ENCODE results near the gene CSPG5.

CSPG5 gene, protein sequence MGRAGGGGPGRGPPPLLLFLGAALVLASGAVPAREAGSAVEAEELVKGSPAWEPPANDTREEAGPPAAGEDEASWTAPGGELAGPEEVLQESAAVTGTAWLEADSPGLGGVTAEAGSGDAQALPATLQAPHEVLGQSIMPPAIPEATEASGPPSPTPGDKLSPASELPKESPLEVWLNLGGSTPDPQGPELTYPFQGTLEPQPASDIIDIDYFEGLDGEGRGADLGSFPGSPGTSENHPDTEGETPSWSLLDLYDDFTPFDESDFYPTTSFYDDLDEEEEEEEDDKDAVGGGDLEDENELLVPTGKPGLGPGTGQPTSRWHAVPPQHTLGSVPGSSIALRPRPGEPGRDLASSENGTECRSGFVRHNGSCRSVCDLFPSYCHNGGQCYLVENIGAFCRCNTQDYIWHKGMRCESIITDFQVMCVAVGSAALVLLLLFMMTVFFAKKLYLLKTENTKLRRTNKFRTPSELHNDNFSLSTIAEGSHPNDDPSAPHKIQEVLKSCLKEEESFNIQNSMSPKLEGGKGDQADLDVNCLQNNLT

DNA sequence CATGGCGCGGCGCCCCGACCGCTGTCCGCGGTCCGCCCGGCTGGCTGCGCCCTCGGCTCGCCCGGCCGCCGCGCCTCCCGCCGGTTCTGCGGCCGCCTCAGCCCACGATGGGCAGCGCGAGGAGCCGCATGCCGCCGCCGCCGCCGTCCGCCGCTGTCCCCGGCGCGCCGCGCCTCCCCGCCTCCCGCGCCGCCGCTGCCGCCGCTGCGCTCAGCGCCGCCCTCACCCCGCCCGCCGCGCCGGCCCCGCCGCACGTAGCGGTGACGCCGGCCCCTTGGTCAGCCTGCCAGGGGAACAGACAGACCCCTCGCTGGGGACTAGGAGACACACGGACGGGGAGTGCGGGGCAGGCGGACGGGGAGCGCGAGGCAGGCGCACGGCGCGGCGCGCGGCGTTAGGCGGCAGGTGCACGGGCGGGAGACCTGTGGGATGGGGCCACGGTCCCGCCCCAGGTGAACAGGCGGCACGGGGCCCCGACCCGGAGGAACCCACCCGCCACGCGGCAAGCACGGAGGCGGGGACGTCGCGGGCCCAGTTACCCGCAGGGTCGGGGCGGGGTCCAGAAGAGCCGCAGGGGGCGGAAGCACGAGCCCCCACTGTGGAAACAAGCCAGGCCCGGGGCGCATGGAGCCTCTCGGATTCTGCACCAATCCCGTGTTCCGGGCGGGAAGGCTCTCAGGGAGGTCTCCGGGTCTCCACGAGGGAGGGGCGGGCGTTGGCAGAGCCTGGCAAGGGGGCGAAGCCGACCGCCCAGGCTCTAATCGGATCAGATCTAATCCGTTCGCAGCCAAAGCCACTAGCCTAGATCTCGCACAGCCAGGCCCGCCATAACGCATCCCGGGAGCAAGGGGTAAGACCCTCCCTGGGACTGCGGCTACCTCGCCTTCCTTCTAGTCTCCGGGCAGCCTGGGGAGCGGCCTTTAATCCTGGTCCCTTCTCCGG, at the start of gene CSPG5:
TSS of gene CSPG5 (minus strand) at position 175 of the 942 bp plus-strand sequence. CDS start at position 3, 172 bp downstream.
- DNase-seq = no peak

DNA sequence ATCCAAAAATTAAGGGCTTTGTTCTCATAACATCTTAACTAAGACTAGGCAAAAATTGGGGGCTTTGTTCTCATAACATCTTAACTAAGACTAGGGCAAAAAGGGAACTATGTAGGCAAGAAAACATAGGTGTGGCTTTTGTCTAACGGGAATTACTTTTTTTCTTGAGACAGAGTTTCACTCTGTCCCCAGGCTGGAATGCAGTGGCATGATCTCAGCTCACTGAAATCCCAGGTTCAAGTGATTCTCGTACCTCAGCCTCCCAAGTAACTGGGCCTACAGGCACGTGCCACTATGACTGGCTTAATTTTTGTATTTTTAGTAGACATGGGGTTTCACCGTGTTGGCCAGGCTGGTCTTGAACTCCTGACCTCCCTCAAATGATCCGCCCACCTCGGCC, 49.8 kb upstream of the CSPG5 start:
- no peak for DNase-seq

DNA sequence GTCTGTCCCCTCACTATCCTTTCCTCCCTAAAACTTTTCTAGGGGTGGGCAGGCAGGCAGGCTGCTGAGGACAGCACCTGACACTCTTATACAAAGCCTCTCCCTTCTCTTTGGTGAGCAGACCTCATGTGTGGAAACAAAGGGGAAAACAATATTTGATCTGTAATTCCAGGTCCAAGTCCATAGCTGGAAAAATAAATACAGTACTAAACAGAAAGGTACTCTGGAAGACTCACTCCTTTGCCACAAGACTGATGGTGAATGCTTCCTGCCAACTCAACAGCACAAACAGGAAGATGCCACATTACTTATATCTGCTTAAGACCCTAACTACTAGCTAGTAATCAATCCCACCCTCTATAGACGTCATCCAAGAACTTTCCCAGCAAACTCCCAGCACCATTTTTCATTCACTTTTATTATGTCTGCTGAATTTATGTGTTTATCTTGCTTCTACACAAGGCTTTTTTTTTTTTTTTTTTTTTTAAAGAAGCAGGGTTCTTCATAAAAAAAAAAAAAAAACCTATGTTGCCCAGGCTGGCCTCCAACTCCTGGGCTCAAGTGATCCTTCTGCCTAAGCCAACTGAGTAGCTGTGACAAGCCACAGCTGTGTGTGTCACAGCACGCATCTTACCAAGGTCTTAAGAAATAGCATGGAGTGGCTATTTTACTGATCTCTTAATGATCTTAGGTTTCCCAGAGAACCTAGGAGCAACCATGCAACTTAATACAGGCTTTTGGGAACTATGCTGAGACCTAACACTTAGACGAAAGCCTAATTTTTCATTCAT, 44.2 kb upstream of the CSPG5 start:
- no peak for DNase-seq

DNA sequence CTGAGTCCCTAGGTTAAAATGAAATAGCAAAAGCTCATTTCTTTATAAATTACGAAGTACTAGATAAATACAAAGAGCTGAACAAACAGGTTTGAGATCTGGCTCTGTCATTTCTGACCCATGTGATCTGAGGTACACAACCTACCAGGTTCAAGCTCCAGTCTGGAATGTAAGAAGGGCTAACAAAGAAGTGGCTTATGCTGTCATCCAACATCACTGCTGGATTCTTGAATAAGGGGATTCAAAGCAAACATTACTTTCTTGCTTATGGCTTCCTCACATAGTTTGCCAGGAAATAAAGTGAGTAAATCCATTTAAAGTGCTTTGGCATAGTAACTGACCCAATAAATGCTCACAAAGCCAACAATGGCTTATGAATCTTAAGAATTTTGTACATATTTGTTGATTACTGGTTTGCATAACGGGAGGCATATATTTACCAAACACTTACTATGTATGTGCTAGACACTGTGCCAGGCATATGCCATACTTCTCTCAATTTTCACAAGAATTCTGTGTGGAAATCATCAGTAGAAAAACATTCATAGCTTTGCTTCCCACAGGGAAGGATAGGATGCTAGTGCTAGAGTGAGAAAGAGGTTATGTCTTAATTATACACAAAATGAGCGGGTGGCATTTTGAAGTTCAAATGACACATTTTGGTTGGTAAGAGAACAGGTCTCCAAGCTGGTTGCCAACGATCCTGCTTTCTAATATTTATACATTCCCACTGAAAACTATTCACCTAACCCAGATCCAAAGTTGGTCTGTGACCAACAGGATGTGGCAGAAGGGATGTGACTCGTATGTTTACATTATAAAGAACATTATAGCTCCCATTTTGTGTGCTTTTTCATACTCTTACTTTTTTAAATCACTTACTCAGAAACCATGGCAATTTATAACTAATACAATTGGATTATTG, 38.7 kb upstream of the CSPG5 start:
- no peak for DNase-seq

DNA sequence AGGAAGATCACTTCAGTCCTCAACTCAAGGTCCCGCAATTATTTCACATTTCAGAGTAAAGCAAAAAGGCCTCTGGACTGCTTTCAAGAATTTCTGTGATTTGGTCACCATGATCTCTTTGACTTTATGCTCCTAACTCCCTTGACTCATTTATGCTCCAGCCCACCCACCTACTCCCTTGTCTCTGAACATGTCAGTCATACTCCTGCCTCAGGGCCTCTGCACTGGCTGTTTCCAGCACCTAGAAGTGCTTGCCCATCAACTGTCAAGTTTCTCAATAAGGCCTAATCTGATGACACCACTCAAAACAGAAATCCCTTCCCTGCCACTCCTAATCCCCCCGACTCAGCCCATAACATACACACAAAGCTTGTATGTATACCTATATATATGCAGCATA, 36.1 kb upstream of the CSPG5 start:
- no peak for DNase-seq

DNA sequence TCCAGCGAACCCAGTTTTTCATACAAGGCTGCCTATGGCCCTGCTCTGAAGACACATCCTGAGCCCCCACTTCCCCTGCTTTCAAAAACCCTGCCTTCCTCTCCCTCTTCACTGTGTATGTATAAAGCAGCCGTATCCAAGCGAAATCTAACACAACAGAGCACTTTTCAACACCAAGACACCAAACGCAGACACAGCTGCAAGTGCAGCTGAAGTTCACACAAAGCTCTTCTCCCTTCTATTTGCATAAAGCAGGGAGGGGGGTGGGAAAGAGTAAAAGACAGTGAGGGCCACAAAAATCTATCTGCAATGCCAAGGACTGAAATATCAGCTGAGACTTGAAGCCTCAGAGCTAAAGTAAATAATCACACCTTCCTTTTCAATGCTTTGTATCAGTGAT, 35.1 kb upstream of the CSPG5 start:
- no peak for DNase-seq

DNA sequence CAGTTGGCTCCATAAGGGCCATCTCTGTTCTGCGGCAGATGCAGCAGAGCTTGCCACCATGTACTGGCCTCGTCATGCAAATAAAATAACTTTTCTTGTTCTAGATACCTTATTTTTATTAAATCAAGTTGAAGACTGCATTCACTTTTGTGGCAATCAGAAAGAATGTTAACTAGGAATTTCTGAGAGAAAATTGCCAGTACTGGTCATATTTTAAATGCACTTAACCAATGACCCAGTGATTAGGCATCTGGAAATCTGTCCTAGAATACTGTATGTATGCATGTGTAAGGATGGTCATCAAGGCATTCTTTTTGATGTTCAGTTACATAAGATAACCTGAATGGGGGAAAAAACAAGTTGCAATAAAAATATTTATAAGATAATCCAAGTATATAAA, 34.2 kb upstream of the CSPG5 start:
- DNase-seq = no peak

DNA sequence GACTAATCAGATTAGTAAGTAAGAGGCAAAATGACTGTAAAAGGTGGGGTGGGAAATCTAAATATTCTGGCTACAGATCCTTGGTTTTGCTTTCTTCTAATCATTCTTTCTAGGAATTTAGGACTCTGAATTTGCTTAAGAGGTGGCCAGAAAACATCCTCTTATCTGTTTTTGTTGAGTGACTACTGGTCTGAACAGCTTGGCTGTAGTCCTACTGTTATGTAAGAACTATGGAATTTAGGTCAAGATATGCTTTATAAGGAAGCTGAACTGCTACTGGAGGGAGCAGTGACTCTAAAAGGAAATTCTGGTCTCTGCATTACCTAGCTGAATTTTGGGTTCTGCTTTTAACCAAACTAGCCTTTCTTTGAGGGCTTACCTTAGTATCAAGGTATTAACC, 33.5 kb upstream of the CSPG5 start:
- no peak for DNase-seq

DNA sequence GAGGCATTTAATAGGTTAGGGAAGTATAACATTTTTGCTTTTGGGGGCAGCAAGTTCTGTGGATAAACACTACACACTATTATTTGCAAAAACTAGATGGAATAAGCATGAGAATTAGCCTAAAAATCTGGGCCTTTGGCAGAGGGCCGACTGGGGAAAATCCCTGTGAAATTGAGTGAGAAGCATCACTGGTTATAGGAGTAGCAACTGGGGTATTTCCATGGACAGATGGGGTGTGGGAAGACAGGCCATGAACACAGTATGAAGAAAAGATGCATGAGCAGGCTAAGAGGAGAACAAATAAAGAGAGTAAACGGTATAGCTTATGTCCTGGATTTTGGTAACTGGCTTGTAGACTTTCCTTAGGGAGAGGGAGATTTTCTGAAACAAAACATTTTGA, 32.9 kb upstream of the CSPG5 start:
- DNase-seq = no peak

DNA sequence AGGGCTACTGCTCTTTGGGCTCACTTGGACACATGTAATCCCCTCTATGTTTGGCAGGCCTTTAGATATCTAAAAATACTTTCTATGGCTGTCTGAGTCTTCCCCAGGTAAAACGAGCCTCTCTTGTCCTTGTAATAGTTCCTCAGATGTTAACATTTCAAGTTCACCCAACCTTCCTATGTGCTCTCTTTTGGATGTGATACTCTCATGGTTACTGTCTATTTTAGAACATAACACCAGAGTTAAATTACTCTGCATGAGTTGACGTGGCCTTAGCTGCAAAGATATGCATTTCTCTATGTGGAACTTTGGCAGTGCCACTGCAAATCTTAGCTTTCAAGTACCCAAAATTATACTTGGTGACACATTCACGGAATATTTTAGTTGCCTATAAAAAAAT, 31.9 kb upstream of the CSPG5 start:
- DNase-seq = no peak

DNA sequence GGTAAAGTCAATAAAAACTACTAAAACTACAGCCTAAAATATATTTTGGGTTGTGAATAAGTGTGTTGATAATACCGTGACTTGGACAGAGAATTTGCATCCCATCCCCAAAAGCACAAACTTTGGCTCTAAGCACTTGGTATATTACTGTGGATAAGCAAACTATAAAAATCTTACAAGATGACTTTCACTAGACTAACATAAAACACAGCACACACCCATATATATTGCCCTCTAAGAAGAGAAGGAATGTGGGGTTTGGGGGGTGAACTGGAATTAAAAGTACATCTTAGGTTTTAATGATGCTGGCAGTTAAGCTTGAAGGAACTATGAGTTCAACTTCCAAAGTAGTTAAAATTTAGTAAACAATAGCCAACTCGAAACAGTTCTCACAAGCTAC, 28.7 kb upstream of the CSPG5 start:
- DNase-seq = no peak

DNA sequence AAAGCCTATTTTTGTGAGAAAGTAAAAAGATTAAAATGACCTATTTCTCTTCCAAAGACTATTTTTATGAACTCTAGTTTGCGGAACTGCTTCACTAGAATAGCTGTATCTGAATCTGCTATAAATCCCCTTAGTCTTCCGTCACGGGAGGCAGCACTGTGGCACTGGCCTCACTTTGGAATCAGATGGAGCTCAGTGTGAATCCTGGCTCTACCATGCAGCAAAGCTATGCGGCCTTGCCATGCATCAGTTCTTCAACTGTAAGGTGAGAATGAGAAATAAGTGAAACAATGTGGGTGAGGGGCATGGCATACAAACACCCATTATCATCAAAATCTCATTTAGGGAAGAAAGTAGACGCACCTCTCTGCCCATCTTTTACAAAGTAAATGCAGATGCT, 27.5 kb upstream of the CSPG5 start:
- no peak for DNase-seq

DNA sequence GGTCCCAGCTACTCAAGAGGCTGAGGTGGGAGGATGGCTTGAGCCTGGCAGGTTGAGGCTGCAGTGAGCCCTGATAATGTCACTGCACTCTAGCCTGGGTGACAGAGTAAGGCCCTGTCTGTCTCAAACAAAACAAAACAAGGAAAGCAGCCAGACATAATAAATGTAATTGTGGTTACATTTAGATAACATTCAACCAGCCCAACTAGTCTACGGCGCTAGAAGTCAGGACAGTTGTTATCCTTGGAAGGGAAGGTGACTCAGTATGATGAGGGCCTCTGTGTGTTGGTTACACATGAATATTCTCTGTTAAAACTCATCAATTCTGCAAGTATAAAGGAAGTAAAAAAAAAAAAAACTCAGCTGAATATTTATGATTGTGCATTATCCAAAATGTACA, 27.0 kb upstream of the CSPG5 start:
- DNase-seq = no peak

DNA sequence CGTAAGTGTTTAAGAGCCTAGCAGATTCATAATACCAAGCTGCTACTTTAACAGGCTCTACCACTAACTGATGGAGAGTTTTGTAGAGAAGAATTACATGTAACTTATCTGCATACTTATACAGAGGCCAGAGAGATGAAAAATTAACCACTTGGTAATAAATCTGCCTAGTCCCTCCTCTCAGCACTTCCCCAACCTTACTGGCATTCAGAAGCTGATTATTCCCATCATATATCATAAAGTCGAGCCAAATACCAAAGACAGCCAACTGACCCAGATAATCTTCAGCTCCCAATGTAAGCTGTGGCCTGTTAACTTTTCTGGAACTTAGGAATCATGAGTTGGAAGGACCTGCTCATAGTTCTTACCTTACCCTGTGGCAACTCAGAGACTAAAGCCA, 25.5 kb upstream of the CSPG5 start:
- DNase-seq = no peak

DNA sequence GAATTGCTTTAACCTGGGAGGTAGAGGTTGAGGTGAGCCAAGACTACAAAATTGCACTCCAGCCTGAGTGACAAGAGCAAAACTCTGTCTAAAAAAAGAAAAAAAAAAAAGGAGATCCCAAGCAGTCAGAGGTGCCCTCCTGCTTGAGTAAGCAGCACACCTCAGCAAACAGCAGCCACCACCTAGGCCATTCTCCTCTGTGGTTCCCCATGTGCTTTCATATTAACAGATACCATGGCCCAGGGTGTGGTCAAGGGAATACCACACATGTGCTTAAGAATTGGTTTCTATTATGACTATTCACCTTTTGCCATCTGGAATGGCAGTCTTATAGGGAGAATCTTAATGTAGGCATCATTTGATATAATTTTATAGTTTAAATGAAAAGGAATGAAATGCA, 24.7 kb upstream of the CSPG5 start:
- DNase-seq = no peak

DNA sequence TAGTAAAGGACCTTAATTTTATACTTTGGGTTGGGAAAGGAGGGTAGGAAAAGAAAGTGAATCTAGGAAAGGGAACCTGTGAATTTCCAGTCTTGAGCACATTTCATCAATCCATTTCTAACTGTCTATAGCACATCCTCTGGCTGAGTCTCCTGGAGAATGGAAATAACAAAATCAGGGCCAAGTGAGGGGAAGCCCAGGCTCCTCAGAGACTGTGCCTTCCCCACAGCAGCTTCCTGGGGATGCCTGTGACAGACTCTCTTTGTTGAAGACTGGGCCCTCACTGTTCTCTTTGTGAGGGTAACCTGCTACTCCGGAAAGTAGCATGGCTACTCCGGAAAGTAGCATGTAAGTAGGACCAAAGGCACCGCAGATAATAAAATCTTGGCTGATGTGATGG, 22.6 kb upstream of the CSPG5 start:
- DNase-seq = no peak

DNA sequence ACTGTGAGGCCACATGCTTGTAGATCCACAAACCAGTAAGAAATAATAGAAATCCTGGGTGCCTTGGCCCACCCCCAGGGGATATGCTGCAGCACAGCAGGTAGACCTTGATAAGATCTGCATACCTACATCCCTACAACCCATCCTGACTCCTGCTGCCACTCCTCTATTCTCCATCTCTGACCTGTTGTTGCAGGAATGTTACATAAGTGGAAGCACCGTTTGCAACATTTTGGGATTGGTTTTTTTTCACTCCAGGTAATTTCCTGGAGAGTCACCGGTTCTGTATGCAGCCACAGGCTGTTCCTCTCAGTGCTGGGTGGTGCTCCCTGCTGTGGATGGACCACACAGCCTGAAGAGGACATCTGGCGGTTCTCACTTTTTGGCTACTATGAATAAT, 16.1 kb upstream of the CSPG5 start:
- no peak for DNase-seq

DNA sequence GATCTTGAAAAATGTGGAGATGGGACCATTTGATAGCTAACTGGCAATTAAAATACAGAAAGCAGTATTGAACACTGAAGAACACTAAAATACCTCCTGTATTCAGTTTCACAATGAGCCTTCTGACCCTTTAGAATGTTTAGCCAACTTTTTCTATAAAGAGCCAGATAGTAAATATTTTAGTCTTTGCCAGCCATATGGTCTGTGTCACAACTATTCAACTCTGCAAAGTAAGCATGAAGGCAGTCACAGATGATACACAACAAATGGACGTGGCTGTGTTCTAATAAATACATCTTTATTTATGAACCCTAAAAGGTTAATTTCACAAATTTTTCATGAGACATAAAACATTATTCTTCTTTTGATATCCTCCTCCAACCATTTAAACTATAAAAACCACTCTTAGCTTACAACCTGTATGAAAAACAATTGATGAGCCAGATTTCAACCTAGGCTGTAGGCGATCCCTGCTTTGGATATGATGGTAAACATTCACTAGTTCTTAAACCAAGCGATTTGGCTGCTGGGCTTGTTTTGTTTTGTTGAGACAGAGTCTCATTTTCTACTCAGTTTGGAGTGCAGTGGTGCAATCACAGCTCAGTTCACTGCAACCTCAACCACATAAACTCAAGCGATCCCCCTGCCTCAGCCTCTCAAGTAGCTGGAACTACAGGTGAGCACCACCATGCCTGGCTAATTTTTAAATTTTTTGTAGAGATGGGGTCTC, 13.6 kb upstream of the CSPG5 start:
- no peak for DNase-seq

DNA sequence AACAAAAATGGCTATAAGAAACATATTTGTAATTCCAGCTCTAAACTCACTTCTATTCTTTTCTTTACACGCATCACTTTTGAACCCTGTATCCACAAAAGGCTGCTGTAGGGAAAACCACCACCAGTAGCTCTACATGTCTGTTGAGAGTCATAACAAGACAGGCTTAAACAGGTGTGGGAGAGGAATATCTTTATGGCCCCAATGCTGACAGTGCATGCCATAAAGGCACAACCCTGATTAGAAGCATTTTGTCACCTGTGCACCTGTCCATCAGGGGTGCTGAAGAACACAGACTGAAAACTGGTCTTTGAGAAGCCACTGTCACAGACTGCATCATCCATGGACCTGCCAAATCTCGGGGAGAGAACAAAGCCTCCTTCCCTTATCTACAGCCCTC, 11.6 kb upstream of the CSPG5 start:
- no peak for DNase-seq

DNA sequence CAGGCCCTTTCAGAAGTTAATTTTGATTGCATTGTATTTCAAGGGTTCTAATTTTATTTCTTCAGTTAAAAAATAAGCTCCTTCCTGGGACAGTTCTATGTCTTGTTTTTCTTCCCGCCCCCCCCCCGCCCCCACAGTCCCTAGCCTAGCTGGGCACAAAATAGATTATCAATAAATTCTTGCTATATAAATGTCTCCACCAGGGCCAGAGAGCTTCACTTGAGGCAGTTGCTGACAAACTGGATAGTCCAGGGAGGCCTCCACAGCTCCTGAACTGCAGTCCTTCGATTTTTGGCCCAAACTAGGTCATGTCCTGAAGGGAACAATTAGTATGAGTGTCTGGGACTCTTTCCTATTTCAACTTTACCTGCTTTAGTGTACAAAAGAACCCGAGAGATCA, 9.9 kb upstream of the CSPG5 start:
- DNase-seq = no peak

DNA sequence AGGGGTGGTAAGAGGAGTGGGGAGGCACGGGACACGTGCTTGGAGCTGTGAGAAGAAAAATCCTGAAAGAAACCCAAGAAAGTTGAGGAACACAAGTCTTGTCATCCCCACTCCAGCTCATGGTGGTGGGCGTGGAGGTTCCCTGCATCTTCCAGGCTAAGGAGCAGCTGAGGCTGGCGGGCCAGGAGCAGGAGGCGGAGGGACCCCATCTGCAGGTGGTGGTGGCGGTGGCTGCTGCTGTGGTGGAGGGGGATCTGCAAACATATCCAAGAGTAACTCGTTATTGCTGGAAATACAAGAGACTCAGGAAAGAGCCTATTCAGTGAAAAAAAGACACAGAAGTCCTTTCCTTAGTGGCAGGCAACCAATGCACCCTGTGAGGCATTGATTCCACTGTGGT, 9.4 kb upstream of the CSPG5 start:
- DNase-seq = no peak
